ENCODE data around the gene CPE.

DNA sequence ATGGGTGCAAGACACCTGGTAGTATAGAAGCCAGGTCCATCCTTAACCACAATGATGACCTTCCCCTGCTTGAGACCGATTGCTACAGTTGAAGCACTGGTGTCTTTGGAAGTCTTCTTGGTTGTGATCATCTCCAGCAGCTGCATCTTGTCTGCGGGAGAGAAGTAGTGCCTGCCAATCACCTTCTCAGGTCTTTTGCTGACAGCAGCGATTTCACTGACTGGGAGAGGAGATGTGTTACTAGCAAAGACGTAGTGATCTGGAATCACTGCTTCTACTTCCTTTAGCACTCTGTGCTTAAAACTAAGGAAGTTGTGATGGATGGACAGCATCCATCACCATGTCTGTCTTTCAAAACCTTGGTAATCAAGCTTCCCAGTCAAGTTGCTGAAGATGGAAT is 25.9 kb downstream of the CPE start:
- TF ChIP-seq POLR2A (IDR thresholded peaks at IDR 0.05) = no peak
- TF ChIP-seq, protein P1, sequence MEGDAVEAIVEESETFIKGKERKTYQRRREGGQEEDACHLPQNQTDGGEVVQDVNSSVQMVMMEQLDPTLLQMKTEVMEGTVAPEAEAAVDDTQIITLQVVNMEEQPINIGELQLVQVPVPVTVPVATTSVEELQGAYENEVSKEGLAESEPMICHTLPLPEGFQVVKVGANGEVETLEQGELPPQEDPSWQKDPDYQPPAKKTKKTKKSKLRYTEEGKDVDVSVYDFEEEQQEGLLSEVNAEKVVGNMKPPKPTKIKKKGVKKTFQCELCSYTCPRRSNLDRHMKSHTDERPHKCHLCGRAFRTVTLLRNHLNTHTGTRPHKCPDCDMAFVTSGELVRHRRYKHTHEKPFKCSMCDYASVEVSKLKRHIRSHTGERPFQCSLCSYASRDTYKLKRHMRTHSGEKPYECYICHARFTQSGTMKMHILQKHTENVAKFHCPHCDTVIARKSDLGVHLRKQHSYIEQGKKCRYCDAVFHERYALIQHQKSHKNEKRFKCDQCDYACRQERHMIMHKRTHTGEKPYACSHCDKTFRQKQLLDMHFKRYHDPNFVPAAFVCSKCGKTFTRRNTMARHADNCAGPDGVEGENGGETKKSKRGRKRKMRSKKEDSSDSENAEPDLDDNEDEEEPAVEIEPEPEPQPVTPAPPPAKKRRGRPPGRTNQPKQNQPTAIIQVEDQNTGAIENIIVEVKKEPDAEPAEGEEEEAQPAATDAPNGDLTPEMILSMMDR (IDR thresholded peaks at IDR 0.05) = no peak
